NCI-H526 (cell line): ENCODE data around the gene SUSD1.
A peak's percentile ranks its signal among the peaks of the same experiment; 100 is the strongest.
"Not testable (repeated sequence)": the region's sequence is repeated elsewhere in the genome, so short reads cannot be mapped to it uniquely, and the experiment has no call there.

Experiments used
- DNase-seq, 2 experiments: peaks; one replicate each; lab custom pipeline; 2025; lab: John Stamatoyannopoulos, UW

The SUSD1 gene

GRCh38 chr9:112174965-112175795 is at the start of gene SUSD1:
TSS of gene SUSD1 (minus strand) at chr9:112175297. CDS start at chr9:112175235, 62 bp downstream.
- DNase-seq, result peak in 1 of 2 experiments; percentile 44

- no peak for DNase-seq
Observed at GRCh38 chr9:112224401-112225289, 49.5 kb upstream of the SUSD1 start.

GRCh38 chr9:112218908-112219307 is 43.8 kb upstream of the SUSD1 start:
- DNase-seq, result no peak

GRCh38 chr9:112212926-112213325 is 37.8 kb upstream of the SUSD1 start:
- no peak for DNase-seq

- no peak for DNase-seq
Observed at GRCh38 chr9:112207451-112207850, 32.4 kb upstream of the SUSD1 start.

GRCh38 chr9:112203536-112203935 is 28.4 kb upstream of the SUSD1 start:
- no peak for DNase-seq

- no peak for DNase-seq
Observed at GRCh38 chr9:112200711-112201110, 25.6 kb upstream of the SUSD1 start.

- no peak for DNase-seq
Observed at GRCh38 chr9:112198646-112199045, 23.5 kb upstream of the SUSD1 start.

- no peak for DNase-seq
Observed at GRCh38 chr9:112194969-112195431, 19.9 kb upstream of the SUSD1 start.

- no peak for DNase-seq
Observed at GRCh38 chr9:112193572-112194288, 18.6 kb upstream of the SUSD1 start.

GRCh38 chr9:112190320-112190719 is 15.2 kb upstream of the SUSD1 start:
- not testable (repeated sequence) for DNase-seq

- no peak for DNase-seq
Observed at GRCh38 chr9:112188884-112189283, 13.8 kb upstream of the SUSD1 start.

- DNase-seq, result no peak
Observed at GRCh38 chr9:112187404-112187803, 12.3 kb upstream of the SUSD1 start.

- no peak for DNase-seq
Observed at GRCh38 chr9:112186695-112187094, 11.6 kb upstream of the SUSD1 start.

GRCh38 chr9:112184946-112185345 is 9.8 kb upstream of the SUSD1 start:
- no peak for DNase-seq

GRCh38 chr9:112184221-112184620 is 9.1 kb upstream of the SUSD1 start:
- DNase-seq, result no peak

- no peak for DNase-seq
Observed at GRCh38 chr9:112180387-112180881, 5.3 kb upstream of the SUSD1 start.

GRCh38 chr9:112179816-112180215 is 4.7 kb upstream of the SUSD1 start:
- no peak for DNase-seq

- DNase-seq, result no peak
Observed at GRCh38 chr9:112176524-112176923, 1.4 kb upstream of the SUSD1 start.

GRCh38 chr9:112175796-112176315 is 759 bp upstream of the SUSD1 start:
- DNase-seq, result no peak

GRCh38 chr9:112174222-112174964 is 704 bp downstream of the SUSD1 start:
- peak in 1 of 2 experiments; percentile 52 for DNase-seq
